NCI-H345 (cell line): ENCODE data around the gene MYLK.
"Not testable (repeated sequence)": the region's sequence is repeated elsewhere in the genome, so short reads cannot be mapped to it uniquely, and the experiment has no call there.

ENCODE experiments used
- DNase-seq: peaks from one replicate; lab custom pipeline; 2025; lab: John Stamatoyannopoulos, UW

MYLK gene

DNA sequence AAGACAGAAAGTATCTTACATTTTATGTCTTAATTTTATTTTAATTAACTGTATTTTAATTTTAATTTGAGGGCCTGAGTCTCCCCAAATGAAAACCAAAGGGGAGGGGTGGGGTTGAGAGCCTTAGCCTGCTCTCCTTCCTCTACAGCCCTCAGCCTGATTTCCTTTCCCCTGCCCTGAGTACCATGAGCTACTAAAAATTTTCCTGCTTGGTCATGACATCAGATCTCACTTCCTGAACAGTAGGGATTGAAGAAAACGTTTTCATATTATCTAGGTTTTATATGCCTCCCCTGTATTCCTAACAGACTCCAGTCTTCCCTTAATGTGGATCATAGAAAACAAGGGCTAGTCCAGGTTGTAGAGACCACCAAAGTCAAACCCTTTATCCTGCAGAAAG is 133.9 kb downstream of the MYLK start:
- DNase-seq, result no peak

DNA sequence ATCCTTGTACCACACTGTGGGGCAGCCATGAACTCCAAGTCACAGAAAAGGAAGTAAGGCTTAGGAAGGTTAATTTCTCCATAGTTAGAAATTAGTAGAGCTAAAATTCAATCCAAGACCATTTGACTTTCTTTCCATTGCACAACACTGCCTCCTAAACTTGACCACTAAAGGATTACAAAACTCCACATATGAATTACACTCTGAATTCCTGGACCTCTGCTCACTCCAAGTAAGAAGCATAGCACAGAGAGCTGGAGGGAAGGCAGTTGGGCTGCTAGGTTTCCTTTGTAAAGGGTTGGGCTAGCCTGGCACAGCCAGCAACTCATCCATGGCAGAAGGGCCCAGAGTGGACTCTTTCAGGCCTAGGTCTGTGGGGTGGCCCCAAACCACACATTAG is 134.4 kb downstream of the MYLK start:
- DNase-seq, result no peak

DNA sequence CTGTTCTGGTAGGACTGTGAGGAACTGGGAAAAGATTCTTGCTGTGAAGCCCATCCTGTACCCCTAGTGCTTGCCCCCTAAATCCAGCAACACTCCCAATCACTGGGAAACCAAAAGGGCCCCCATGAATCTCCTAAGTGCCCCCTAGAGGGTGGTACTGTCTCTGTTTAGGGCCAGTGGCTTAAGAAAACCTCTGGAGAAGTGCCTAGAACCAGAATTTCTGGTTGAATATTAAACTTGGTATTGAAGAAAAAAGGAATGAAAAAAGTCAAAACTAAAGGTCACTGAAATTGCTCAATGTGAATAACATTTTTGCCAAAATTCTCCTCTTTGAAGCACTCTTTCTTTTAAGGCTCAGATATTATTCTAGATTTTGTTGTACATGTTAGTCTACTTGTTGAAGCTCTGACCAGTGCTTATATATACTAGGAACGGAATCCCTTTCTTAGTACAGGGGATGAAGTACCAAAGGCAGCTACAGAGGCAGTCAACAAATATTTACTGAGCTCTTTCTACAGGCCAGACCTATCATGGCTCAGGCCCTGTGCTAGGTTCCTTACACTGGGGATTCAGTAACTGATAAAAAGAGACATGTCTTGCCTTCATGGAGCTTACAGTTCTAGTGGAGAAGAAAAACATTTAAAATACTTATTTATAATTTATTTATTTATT is 138.8 kb downstream of the MYLK start:
- DNase-seq, result no peak

DNA sequence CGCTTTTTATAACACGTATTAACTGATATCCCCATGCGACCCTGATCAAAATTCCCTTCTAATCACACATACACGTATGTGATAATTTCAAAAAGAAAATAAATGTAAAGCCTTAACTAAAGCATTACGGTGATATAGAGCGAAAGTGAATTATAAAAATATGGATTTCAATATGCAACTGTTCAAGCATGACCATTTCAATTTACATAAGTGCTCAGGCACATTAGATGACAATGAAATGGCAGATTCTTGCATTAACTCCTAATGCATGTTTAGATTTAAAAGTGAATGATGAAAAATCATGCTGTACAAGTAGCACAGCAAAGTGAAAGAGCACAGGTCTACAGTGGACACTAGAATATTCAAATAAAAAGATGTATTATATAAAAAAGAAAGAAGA is 140.1 kb downstream of the MYLK start:
- DNase-seq, result no peak

DNA sequence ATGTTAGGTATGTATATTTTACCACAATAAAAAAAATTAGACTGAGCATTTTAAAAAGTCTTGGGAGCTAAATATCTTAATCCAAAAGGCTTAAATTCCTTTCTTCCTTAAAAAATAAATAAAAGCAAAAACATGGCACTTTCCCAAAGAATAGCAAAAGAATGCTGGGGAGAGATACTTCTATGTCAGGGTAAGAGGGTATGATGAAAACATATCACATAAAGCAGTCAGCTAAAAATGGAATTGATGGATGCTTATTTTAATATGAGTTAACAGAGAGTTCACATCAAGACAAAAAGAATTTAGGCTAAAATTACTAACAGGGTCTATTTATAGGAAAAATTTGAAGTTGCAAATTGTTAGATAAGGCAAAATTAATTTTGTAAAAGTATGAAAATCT is 141.0 kb downstream of the MYLK start:
- DNase-seq, result no peak

DNA sequence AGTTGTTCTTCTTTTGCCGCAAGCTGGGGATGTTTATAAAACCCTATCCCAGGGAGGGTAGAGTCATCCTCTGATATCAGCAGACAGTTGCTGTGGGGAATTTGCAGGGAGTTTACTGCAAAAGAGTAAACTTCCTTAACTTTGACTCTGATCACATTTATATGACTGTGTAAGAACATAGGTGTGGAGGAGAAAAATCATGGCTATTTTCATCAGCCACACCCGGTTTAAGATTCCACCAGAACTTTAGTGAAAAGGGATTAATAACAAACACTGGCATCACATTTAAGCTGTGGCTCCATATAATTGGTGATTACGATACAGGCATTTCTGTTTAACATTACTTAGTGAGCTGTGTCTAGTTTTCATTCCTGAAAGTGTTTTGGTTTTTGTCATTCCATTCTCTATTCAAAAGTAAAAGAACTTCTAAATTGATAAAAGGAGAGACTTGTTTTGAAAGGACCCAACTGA is 143.1 kb downstream of the MYLK start:
- DNase-seq, result no peak

DNA sequence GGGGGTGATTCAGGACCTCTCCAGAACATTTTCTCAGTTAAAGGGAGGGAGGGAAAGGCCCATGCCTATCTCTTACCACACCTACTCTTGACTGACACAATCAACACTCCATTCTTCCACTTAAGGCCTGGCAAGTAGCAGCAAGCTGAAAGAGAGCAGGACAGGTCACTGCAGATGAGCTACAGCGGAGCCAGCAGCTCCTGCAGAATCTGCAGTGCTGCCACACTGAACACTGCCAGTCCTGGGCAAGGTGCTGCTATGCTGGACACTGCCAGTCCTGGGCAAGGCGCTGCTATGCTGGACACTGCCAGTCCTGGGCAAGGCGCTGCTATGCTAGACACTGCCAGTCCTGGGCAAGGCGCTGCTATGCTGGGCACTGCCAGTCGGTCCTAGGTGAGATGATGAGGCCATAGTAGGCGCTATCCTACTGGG is 143.7 kb downstream of the MYLK start:
- DNase-seq, result no peak

DNA sequence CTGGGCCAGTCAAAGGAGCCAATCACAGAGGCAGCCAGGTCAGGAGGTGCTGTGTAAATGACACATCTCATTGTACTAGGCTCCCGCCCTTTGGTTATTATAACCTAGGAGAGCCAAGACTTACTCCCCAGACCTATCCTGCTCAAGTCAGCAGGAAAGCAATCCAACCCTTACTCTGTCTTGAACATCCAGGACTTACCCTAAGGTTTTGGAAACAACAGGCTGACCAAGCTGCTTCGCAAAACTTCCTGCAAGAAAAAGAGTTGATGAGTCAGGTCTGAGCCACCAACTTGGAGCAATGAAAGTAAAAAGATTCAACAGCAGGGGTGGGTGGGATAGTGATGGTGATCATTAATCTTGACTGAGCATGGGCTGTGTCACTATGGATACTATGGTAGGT is 144.4 kb downstream of the MYLK start:
- DNase-seq, result no peak

DNA sequence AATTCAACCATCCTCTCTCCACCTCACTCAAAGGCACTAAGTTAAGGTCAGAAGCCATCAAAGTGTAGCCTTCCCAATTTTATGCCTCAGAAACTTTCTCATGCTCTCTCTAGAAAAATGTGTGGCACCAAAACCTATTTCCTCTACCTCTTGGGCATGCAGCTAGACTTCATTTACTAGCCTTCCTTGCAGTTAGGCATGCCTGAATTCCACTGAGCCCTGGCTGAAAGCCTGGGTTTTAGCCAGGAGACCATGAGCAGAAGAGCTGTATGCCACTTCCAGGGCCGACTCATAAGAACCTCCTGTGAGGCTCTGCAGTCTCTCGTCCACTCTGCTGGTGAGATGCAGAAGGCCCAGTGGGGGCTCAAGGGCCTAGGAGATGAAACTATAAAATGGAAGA is 145.0 kb downstream of the MYLK start:
- no peak for DNase-seq

DNA sequence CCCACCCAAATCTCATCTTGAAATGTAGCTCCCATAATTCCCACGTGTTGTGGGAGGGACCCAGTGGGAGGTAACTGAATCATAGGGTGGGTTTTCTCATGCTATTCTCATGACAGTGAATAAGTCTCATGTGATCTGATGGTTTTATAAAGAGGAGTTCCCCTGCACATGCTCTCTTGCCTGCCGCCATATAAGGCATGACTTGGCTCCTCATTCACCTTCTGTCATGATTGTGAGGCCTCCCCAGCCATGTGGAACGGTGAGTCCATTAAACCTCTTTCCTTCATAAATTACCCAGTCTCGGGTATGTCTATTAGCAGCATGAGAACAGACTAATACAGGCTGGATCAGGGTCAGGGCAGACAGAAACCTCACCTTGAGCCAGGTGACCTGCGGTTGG is 145.6 kb downstream of the MYLK start:
- not testable (repeated sequence) for DNase-seq

DNA sequence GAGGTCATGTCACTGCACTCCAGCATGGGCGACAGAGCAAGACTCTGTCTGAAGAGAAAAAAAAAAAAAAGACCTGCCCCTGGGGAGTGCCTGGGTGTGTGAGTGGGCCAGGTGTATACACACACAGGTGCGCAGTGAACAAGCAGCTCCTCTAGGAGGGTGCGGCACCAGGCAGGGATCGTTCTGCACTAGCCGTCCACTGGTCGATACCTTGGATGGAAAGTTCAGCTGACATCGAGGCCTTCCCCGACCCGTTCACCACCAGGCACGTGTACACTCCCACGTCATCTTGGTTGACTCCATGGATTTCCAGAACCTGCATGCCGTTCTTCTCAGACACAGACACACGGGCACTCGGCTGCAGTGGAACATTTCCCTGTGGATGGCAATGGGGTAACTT is 147.0 kb downstream of the MYLK start:
- DNase-seq, result no peak

DNA sequence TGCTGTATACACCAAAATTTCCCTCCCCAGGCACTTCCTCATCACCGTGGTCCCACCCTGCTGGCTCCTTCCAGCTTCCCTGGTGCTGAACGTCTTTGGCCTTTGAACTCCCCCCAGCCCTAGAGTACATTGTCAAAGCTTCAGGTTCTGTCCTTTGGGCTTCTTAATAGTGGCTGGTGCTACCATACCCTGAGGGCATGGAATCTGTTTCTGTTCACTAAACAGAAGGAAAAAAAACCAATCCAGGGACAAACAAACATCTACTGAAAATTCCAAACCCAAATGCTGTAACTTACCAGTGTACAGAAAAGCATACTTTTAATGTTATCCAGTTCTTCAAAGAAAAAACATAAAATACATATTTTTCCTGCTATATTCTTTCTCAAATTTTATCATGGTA is 148.7 kb downstream of the MYLK start:
- no peak for DNase-seq

DNA sequence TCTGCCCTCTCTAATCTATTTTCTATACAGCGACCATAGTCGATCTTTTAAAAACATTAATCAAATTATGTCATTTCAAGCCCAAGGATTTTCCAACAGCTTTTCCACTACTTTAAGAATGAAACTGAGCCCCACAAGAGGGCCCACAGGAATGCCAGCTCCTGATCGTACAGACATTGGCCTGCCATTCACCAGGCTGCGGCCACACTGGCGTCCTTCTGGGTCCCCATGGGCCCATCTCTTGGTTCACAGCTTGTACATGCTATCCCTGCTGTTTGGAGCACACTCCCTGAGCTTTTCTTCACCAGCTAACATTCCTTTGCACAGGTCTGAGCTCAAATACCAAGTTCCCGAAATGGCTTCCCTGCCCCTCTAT is 149.6 kb downstream of the MYLK start:
- no peak for DNase-seq

DNA sequence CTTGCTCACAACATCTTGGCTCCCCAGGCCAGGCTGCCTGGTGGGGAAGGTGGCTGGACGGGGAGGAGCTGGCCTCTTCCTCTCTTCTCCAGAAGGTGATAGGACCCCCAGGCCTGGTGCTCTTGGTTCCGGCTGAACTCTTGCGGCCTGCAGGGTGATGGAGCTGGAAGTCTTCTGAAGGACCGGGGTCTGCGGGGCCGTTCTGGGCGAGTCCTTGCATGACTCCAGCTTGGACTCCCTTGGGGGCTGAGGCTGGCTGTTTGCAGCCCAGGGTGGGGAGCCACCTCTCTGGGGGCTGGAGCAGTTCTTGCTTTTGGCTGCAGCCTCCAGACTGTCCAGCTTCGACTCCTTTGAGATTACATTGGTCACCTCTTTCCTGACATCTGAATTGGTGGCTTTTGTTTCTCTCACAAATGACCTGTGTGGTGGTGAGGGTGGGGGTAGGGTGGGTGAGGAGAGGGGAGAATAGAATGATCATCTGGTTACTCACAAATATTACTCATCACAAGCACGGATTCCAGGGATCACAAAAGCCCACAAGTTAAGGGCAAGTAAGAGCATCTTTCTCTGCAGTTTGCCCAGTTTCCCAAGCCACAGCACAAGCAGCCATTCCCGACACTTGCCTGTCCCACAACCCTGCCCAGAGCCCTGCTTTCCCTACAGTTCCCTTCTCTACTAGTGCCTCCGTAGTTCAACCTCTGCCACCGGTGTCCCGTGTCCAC is 150.2 kb downstream of the MYLK start:
- DNase-seq, result no peak

DNA sequence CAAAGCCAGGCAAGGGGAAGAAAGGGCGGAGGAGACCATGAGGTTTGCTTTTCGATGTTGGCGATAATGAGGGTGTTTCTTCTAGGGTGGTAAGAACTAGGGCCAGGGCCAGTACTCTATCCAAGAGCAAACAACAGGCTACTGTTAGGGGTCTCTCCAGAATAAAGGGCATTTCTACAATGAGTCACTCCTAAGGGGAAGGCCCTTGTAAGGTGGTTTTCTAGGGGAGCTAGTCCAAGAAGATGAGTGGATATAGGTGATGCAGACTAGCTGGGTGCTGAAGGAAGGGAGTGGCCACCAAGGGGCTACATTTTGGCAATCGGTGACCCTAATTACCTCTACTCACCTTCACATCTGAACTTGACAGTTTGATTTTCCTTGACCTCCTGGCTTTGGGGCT is 150.8 kb downstream of the MYLK start:
- no peak for DNase-seq

DNA sequence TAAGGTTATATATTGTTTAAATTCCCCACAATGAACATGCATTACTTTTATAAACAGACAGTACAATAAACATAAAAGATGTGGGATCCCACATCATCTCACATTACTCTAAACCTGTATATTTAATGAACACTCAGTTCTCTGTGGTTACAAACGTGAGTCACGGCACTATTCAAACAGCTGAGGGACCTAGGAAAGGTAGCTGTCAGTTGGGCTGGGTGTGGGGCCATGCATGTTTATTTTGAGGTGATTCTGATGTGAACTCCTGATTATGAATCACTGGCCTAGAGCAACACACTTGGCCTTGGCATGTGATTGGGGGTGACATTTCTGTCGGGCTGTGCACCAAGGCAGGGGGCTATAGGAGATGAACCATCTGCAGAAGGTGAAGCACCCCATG is 151.7 kb downstream of the MYLK start:
- DNase-seq, result no peak

DNA sequence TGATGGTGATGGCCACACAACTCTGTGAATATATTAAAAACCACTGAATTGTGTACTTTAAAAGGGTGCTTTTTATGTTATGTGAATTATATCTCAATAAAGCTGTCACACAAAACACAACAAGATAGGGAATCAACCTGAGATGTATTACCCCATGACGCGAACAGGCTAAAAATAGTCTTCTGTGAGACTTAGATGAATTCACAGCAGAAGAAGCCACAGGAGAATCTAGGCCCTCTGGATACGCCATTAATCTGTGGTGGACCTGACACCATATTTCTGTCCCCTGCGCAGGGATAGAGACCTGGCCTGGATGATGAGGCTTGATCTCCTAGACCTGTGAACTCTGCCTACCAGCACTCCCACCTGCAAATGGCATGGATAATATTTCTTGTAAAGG is 153.3 kb downstream of the MYLK start:
- DNase-seq, result no peak

DNA sequence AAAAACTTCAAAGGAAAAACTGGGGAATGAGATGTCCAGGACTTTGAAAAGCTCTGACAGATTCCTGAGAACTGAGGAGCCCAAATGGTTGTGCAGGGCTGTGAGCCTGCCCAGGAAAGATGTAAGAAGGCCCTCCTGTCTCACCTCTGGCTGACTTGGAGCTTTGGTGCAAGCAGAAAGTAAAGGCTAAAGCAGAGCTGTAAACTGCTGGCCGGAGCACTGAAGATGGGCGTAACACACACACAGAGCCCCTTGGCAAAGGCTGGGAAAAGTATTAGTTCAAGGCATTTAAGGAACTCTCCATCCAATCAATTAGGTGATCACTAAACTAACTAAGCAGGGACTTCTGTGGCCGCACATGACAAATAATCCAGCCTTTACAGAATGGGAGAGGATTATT is 155.1 kb downstream of the MYLK start:
- DNase-seq, result no peak

DNA sequence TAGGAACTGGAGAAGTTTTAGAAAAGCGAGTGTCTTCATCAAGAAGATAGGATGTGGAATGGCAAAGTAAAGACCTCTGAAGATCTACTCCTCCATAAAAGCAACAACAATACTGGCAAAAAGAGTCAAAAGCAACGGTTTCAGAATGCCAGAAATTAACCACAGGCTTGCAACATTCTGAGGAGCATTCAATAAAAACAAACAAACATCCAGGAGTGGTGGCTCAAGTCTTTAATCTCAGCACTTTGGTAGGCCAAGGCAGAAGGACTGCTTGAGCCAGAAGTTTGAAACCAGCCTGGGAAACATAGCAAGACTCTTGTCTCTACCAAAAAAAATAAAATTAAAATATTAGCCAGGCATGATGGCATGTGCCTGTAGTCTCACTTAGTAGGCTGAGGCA is 156.1 kb downstream of the MYLK start:
- no peak for DNase-seq

DNA sequence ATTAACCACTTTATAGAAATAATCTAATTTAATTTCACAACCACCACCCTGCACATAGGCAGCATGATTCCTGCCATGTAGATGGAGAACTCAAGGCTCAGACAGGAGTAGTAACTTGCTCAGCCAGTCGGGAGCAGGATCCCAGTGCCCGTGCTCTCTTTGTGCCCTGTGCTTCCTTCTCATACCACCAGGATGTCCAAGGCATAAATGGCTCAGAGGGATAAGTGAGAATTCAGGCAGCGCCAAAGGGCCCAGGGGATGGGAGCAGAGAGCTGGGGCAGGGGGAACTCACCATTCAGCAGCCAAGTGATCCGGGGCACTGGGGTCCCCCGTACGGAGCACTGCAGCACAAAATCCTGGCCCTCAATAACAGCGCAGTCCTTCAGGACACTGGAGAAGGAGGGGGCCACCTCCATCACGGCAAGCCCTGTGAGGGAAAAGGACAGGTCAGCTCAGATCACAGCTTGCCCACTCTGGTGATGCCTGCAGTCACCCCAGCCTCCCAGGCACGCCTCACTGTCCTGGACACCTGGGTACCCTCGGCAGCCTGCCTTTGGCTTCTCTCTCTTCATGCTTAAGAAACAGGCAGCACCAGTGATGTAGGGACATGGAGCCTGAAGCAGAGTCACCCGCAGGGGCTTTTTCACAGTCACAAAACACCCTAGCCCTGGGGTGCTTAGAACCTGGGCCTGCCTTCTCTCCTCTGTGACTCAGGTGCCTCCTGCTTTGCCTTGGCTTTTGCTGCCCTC is 158.3 kb downstream of the MYLK start:
- DNase-seq, result no peak

DNA sequence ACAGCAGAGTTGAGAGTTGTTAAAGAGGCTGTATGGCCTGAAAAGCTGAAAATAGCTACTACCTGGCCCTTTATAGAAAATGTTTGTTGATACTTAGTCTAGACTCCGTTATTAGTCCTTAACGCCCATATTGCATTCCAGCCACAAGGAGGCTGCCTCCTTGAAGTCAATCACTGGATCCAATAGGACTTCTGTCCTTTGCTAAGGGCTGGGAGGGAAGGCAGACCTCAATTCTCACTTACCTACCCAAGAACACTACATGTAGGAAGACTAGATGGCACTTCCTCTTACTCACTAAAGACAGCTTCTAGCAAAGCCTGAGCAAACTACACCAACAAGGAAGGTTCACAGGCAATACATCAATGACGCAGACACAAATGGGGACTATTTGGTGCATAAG is 159.8 kb downstream of the MYLK start:
- no peak for DNase-seq

DNA sequence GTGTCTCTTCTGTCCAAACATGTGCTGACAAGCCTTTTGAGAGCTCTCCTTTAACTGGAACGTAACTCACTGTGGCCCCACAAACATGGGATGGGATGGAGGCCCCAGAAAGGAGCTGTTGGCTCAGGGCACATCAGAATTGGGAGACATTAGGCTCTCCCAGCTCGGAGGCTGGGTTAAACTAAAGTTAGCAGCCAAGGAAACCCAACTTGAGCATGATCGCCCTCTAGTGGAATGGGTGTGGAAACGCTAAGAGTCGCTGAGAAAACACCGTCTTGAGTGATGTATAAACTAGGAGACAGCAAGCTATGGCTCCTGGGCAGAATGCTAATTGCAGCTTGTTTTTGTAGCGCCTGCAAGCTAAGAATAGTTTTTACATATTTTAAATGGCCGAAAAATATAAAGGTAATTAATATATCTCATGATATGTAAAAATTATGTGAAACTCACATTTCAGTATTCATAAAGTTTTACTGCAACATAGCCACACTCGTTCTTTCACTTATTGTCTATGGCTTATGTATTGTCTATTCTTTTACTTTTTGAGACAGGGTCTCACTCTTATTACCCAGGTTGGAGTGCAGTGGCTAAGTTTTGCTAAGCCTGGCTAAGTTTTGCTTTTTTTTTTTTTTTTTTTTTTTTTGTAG is 160.5 kb downstream of the MYLK start:
- peak; percentile 44 for DNase-seq

DNA sequence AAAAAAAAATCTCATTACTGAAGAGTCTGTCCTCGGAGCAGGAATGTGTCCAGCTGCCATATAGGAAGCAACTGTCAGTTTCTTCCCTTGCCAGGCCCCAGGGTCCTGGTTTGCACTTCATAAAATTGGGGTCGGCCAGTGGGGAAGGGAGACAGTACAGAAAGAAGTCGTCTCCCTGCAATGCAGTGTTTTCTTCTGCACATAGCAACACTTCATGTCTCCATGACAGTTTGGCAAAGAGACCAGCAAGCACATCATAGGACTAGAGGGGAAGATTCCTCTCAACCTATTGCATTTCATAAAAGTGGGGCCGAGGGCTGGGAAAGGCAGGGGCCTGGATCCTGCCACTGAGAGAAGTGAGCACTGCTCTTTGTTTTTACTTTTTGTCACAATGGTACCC is 161.1 kb downstream of the MYLK start:
- DNase-seq, result no peak
